ENCODE results near the gene CFAP54. TPM values are rescaled to one million over a fixed set of nuclear protein-coding genes. Genes with fewer than 3 reads are reported as not detected.

Gene CFAP54
- total and polyA plus RNA-seq, 2 donors from 2014 or later = 0.13 to 6.6 TPM

- TF ChIP-seq, protein P1, sequence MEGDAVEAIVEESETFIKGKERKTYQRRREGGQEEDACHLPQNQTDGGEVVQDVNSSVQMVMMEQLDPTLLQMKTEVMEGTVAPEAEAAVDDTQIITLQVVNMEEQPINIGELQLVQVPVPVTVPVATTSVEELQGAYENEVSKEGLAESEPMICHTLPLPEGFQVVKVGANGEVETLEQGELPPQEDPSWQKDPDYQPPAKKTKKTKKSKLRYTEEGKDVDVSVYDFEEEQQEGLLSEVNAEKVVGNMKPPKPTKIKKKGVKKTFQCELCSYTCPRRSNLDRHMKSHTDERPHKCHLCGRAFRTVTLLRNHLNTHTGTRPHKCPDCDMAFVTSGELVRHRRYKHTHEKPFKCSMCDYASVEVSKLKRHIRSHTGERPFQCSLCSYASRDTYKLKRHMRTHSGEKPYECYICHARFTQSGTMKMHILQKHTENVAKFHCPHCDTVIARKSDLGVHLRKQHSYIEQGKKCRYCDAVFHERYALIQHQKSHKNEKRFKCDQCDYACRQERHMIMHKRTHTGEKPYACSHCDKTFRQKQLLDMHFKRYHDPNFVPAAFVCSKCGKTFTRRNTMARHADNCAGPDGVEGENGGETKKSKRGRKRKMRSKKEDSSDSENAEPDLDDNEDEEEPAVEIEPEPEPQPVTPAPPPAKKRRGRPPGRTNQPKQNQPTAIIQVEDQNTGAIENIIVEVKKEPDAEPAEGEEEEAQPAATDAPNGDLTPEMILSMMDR (IDR thresholded peaks at IDR 0.05; ENCODE audit: borderline replicate concordance, extremely low read depth, insufficient read depth) = no peak
- H3K27ac ChIP-seq (ENCODE audit: low read depth in 2 of 2, low read length in 2 of 2) = no peak overlapping the region
- H3K9ac ChIP-seq (ENCODE audit: low read length in 3 of 3) = no peak overlapping the region
- H3K4me1 ChIP-seq (ENCODE audit: control insufficient read depth in 2 of 3, insufficient read depth in 2 of 3, low read depth in 1 of 3, low read length in 3 of 3) = no peaks in the 10 kb centered on the region
- H3K36me3 ChIP-seq (ENCODE audit: control insufficient read depth in 2 of 3, insufficient read depth in 3 of 3, low read length in 3 of 3) = no peaks in the 10 kb centered on the region
- no peak overlapping the region for H3K4me3 ChIP-seq (ENCODE audit: low read length in 3 of 3)
- no peaks in the 10 kb centered on the region for H3K27me3 ChIP-seq (ENCODE audit: control insufficient read depth, insufficient read depth, low read length)
- no peak for DNase-seq
- no peak for FAIRE-seq
- intact Hi-C loops (cut with DNase I) = no loop called here
- no peaks in the 10 kb centered on the region for H3K9me3 ChIP-seq (ENCODE audit: control insufficient read depth in 2 of 3, insufficient read depth in 1 of 3, low read length in 3 of 3)
Measured at GRCh38 chr12:96809522-96809921, 320.1 kb downstream of the CFAP54 start.

- no peak overlapping the region for H3K4me3 ChIP-seq (ENCODE audit: low read length in 3 of 3)
- DNase-seq (no peak), FAIRE-seq (no peak)
Measured at GRCh38 chr12:96810057-96810456, 320.7 kb downstream of the CFAP54 start.

GRCh38 chr12:96810477-96810876 lies 321.1 kb downstream of the CFAP54 start:
- H3K4me3 ChIP-seq (ENCODE audit: low read length in 3 of 3) = no peak overlapping the region
- DNase-seq = no peak
- H3K27me3 ChIP-seq (ENCODE audit: control insufficient read depth, insufficient read depth, low read length) = no peaks in the 10 kb centered on the region
- no peak for FAIRE-seq
- H3K4me1 ChIP-seq (ENCODE audit: control insufficient read depth in 2 of 3, insufficient read depth in 2 of 3, low read depth in 1 of 3, low read length in 3 of 3) = no peaks in the 10 kb centered on the region
- no peaks in the 10 kb centered on the region for H3K9me3 ChIP-seq (ENCODE audit: control insufficient read depth in 2 of 3, insufficient read depth in 1 of 3, low read length in 3 of 3)
- no peaks in the 10 kb centered on the region for H3K36me3 ChIP-seq (ENCODE audit: control insufficient read depth in 2 of 3, insufficient read depth in 3 of 3, low read length in 3 of 3)
- no peak overlapping the region for H3K27ac ChIP-seq (ENCODE audit: low read depth in 2 of 2, low read length in 2 of 2)
- intact Hi-C loops (cut with DNase I) = no loop called here
- TF ChIP-seq, protein P1 (IDR thresholded peaks at IDR 0.05; ENCODE audit: borderline replicate concordance, extremely low read depth, insufficient read depth) = no peak
- no peak overlapping the region for H3K9ac ChIP-seq (ENCODE audit: low read length in 3 of 3)

More at GRCh38 chr12:96810057-96810456, 320.7 kb downstream of the CFAP54 start:
- no peaks in the 10 kb centered on the region for H3K36me3 ChIP-seq (ENCODE audit: control insufficient read depth in 2 of 3, insufficient read depth in 3 of 3, low read length in 3 of 3)
- H3K27me3 ChIP-seq (ENCODE audit: control insufficient read depth, insufficient read depth, low read length) = no peaks in the 10 kb centered on the region
- H3K9ac ChIP-seq (ENCODE audit: low read length in 3 of 3) = no peak overlapping the region
- H3K27ac ChIP-seq (ENCODE audit: low read depth in 2 of 2, low read length in 2 of 2) = no peak overlapping the region
- TF ChIP-seq, protein P1 (IDR thresholded peaks at IDR 0.05; ENCODE audit: borderline replicate concordance, extremely low read depth, insufficient read depth) = no peak
- no peaks in the 10 kb centered on the region for H3K4me1 ChIP-seq (ENCODE audit: control insufficient read depth in 2 of 3, insufficient read depth in 2 of 3, low read depth in 1 of 3, low read length in 3 of 3)
- no peaks in the 10 kb centered on the region for H3K9me3 ChIP-seq (ENCODE audit: control insufficient read depth in 2 of 3, insufficient read depth in 1 of 3, low read length in 3 of 3)
- intact Hi-C loops (cut with DNase I) = no loop called here

DNA sequence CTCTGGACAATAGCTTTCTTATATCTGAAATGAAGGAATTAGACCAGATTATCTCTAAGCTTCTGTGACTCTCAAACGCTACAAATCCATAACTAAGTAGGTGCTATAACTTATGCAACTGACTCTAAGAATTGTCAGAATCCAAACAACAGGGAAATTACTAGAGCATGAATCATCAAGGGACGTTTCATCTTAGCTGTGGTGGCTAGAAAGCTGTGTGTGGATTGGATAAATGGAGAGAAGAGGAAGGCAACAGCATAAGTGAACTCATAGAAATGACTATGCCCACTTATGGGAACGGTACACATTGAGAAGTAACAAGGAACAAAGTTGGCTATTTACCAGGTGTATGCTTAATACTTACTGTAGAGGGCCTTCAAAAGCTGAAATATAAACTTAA lies 321.7 kb downstream of the CFAP54 start:
- H3K9me3 ChIP-seq (ENCODE audit: control insufficient read depth in 2 of 3, insufficient read depth in 1 of 3, low read length in 3 of 3) = no peaks in the 10 kb centered on the region
- TF ChIP-seq, protein P1 (IDR thresholded peaks at IDR 0.05; ENCODE audit: borderline replicate concordance, extremely low read depth, insufficient read depth) = no peak
- no peaks in the 10 kb centered on the region for H3K36me3 ChIP-seq (ENCODE audit: control insufficient read depth in 2 of 3, insufficient read depth in 3 of 3, low read length in 3 of 3)
- H3K4me3 ChIP-seq (ENCODE audit: low read length in 3 of 3) = no peak overlapping the region
- H3K4me1 ChIP-seq (ENCODE audit: control insufficient read depth in 2 of 3, insufficient read depth in 2 of 3, low read depth in 1 of 3, low read length in 3 of 3) = no peaks in the 10 kb centered on the region
- no peak for FAIRE-seq
- no peak for DNase-seq
- no peak overlapping the region for H3K9ac ChIP-seq (ENCODE audit: low read length in 3 of 3)
- no peaks in the 10 kb centered on the region for H3K27me3 ChIP-seq (ENCODE audit: control insufficient read depth, insufficient read depth, low read length)
- intact Hi-C loops (cut with DNase I) = no loop called here
- H3K27ac ChIP-seq (ENCODE audit: low read depth in 2 of 2, low read length in 2 of 2) = no peak overlapping the region

All from kidney (tissue), 14 donors.